ENCODE data around the gene BAX. TPM values are rescaled to one million over a fixed set of nuclear protein-coding genes. Genes with fewer than 3 reads are reported as not detected.

BAX gene
- total and polyA plus RNA-seq, 2 donors (not counting 1 experiment from before 2014, with no cell fraction given), result 95.3 to 109 TPM

DNA sequence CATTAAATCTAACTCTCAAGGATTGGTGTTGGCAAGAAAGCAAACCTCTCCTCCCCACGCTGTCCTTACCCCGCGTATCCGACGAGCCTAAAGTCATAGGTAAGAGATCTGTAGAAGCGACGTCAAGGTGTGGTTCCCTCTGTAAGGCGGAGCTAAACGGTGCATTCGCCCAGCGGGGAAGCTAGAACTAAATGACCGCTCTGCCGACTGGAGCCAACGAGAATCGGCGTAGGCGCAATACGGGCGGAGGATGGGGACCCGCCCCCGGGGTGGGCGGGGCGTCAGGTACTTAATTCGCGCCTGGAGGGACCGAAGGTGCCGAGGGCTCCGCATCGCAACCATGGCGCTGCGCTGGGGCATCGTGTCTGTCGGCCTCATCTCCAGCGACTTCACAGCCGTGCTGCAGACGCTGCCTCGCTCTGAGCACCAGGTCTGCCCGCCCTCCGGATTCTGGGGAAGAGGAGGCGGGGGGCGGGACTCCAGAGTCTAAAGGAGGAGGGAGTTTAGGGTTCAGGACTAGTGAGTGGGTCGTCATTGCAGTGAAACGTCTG, 21.2 kb upstream of the BAX start, which contains the start of gene DHDH:
DHDH (plus strand) TSS at position 318 of the 551 bp plus-strand sequence; CDS start at position 341, 23 bp downstream.
- H3K4me2 ChIP-seq (replicated peaks; ENCODE audit: low read depth, low read length, poor library complexity, severe bottlenecking), result peak within 1 kb of the TSS; percentile 91
- ChIA-PET POLR2A (interaction anchor here (0.5 kb wide), 2 partner anchors 95 to 322 kb away, joined by 3 to 8 read pairs; no protein-coding TSS in a partner anchor), CTCF (interaction anchor here (0.9 to 2.2 kb wide), 4 partner anchors 37 to 138 kb away, joined by 4 to 18 read pairs (median 4); partner anchors contain the start of genes GYS1 and RUVBL2)
- H2AFZ ChIP-seq (ENCODE audit: insufficient read depth, low read depth, low read length, poor library complexity, severe bottlenecking), result peak within 1 kb of the TSS; percentile 93
- DNase-seq (peak; percentile 87), ATAC-seq (ENCODE audit: low read depth) (peak; percentile 98)
- peaks cover 0 to 10% (median 3%) of the 10 kb centered on the region in 4 experiments for H3K27me3 ChIP-seq (replicated peaks in 1 of 4; ENCODE audit: control extremely low read depth in 1 of 4, control insufficient read depth in 3 of 4, insufficient read depth in 4 of 4, low read length in 3 of 4)
- H3K9me3 ChIP-seq (ENCODE audit: control extremely low read depth in 1 of 3, control insufficient read depth in 2 of 3, insufficient read depth in 1 of 3, low read length in 2 of 3), result no peaks in the 10 kb centered on the region
- peaks cover 12 to 15% of the 10 kb centered on the region in 2 donors for H3K4me1 ChIP-seq (ENCODE audit: control insufficient read depth in 2 of 2, insufficient read depth in 2 of 2, low read length in 2 of 2)
- no peaks in the 10 kb centered on the region for H4K20me1 ChIP-seq (ENCODE audit: control insufficient read depth, insufficient read depth, low read length, poor library complexity, severe bottlenecking)
- Mint-ChIP-seq H3K27me3 (peaks cover 12% of the 10 kb centered on the region), H3K4me1 (peaks cover 11% of the 10 kb centered on the region), H3K27ac (peak within 1 kb of the TSS; percentile 41), H3K9me3 (ENCODE audit: insufficient read depth) (no peaks in the 10 kb centered on the region), H3K4me3 (peak within 1 kb of the TSS; percentile 91)
- no peaks in the 10 kb centered on the region for H3K36me3 ChIP-seq (replicated peaks in 1 of 2; ENCODE audit: control extremely low read depth in 1 of 2, control insufficient read depth in 1 of 2, extremely low read depth in 1 of 2, insufficient read depth in 2 of 2, low read length in 1 of 2)
- H3K9ac ChIP-seq (ENCODE audit: low read length), result peak within 1 kb of the TSS; percentile 64
- WGBS (ENCODE audit: insufficient coverage), result 1% methylated on average over 39 of the region's 43 CpGs
- TF ChIP-seq EZH2 (IDR thresholded peaks at IDR 0.05; ENCODE audit: borderline replicate concordance, insufficient read depth, low read depth, low read length, poor library complexity, severe bottlenecking), result no peak
- TF ChIP-seq, protein P1, sequence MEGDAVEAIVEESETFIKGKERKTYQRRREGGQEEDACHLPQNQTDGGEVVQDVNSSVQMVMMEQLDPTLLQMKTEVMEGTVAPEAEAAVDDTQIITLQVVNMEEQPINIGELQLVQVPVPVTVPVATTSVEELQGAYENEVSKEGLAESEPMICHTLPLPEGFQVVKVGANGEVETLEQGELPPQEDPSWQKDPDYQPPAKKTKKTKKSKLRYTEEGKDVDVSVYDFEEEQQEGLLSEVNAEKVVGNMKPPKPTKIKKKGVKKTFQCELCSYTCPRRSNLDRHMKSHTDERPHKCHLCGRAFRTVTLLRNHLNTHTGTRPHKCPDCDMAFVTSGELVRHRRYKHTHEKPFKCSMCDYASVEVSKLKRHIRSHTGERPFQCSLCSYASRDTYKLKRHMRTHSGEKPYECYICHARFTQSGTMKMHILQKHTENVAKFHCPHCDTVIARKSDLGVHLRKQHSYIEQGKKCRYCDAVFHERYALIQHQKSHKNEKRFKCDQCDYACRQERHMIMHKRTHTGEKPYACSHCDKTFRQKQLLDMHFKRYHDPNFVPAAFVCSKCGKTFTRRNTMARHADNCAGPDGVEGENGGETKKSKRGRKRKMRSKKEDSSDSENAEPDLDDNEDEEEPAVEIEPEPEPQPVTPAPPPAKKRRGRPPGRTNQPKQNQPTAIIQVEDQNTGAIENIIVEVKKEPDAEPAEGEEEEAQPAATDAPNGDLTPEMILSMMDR (IDR thresholded peaks at IDR 0.05), result no peak
- H3K27ac ChIP-seq (ENCODE audit: low read length in 2 of 2), result no peak within 1 kb of the TSS
- peak within 1 kb of the TSS; percentile 32 to 67 (median 47) for H3K4me3 ChIP-seq (ENCODE audit: control extremely low read depth in 1 of 5, extremely low read depth in 1 of 5, insufficient read depth in 1 of 5, low read depth in 2 of 5, low read length in 4 of 5)
- no peaks in the 10 kb centered on the region for H3K79me2 ChIP-seq (ENCODE audit: control insufficient read depth, insufficient read depth, low read length)
- intact Hi-C loops (cut with micrococcal nuclease), result loop anchor here (1.0 to 2.0 kb wide), 3 partner anchors 21 to 38 kb away; partner anchors contain the start of genes BAX and NUCB1

DNA sequence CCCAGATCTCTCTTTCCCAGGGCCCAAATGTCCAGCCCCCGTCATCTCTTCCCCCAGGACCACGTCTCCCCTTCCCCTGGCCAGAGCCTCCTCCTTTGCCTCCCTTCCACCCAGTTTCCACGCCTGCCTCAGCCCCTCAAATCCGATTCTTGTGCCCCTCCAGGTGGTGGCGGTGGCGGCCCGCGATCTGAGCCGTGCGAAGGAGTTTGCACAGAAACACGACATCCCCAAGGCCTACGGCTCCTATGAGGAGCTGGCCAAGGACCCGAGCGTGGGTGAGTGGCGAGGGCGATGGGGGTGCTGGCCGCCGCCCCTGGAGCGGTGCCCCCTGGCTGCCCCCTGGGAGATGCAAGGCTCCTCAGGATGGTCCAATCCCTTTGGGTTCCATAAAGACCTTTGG, 19.8 kb upstream of the BAX start:
- H3K4me2 ChIP-seq (replicated peaks; ENCODE audit: low read depth, low read length, poor library complexity, severe bottlenecking), result no peak overlapping the region

More for the DNA sequence above, 19.8 kb upstream of the BAX start:
- H3K79me2 ChIP-seq (ENCODE audit: control insufficient read depth, insufficient read depth, low read length), result no peaks in the 10 kb centered on the region
- no peak overlapping the region for H2AFZ ChIP-seq (ENCODE audit: insufficient read depth, low read depth, low read length, poor library complexity, severe bottlenecking)
- Mint-ChIP-seq H3K27ac (no peak overlapping the region), H3K4me1 (peaks cover 11% of the 10 kb centered on the region), H3K4me3 (peak overlapping the region; percentile 32), H3K27me3 (peaks cover 13% of the 10 kb centered on the region), H3K9me3 (ENCODE audit: insufficient read depth) (no peaks in the 10 kb centered on the region)
- H3K27me3 ChIP-seq (replicated peaks in 1 of 4; ENCODE audit: control extremely low read depth in 1 of 4, control insufficient read depth in 3 of 4, insufficient read depth in 4 of 4, low read length in 3 of 4), result peaks cover 0 to 10% (median 3%) of the 10 kb centered on the region in 4 experiments
- H3K9ac ChIP-seq (ENCODE audit: low read length), result no peak overlapping the region
- H4K20me1 ChIP-seq (ENCODE audit: control insufficient read depth, insufficient read depth, low read length, poor library complexity, severe bottlenecking), result no peaks in the 10 kb centered on the region
- no peak for TF ChIP-seq EZH2 (IDR thresholded peaks at IDR 0.05; ENCODE audit: borderline replicate concordance, insufficient read depth, low read depth, low read length, poor library complexity, severe bottlenecking)
- TF ChIP-seq, protein P1 (IDR thresholded peaks at IDR 0.05), result no peak
- no peak for ATAC-seq (ENCODE audit: low read depth)
- ChIA-PET POLR2A (interaction anchor here (1.0 kb wide), 1 partner anchor 30 kb away, joined by 3 read pairs; the partner anchor contains the start of gene FTL), CTCF (no interaction called here)
- peaks cover 12 to 15% of the 10 kb centered on the region in 2 donors for H3K4me1 ChIP-seq (ENCODE audit: control insufficient read depth in 2 of 2, insufficient read depth in 2 of 2, low read length in 2 of 2)
- intact Hi-C loops (cut with micrococcal nuclease), result no loop called here
- H3K4me3 ChIP-seq (ENCODE audit: control extremely low read depth in 1 of 5, extremely low read depth in 1 of 5, insufficient read depth in 1 of 5, low read depth in 2 of 5, low read length in 4 of 5), result no peak overlapping the region
- H3K27ac ChIP-seq (ENCODE audit: low read length in 2 of 2), result no peak overlapping the region
- H3K9me3 ChIP-seq (ENCODE audit: control extremely low read depth in 1 of 3, control insufficient read depth in 2 of 3, insufficient read depth in 1 of 3, low read length in 2 of 3), result no peaks in the 10 kb centered on the region
- H3K36me3 ChIP-seq (replicated peaks in 1 of 2; ENCODE audit: control extremely low read depth in 1 of 2, control insufficient read depth in 1 of 2, extremely low read depth in 1 of 2, insufficient read depth in 2 of 2, low read length in 1 of 2), result no peaks in the 10 kb centered on the region
- DNase-seq, result no peak
- WGBS (ENCODE audit: insufficient coverage), result 93% methylated on average over 17 of the region's 19 CpGs
